HFFc6 (cell line): ENCODE measurements around the gene IGF2BP3. TPM values are rescaled to one million over a fixed set of nuclear protein-coding genes. Genes with fewer than 3 reads are reported as not detected.

ENCODE experiments used
- DNase-seq: peaks from one replicate; pipeline ENCODE4 v3.0.0-alpha.2; 2018
- H3K27ac Mint-ChIP-seq: 2 replicates; pipeline ENCODE4 v1.8.0; 2020; ENCODE audit warnings: mild to moderate bottlenecking, mixed read lengths
- H3K27me3 Mint-ChIP-seq: 2 replicates; pipeline ENCODE4 v1.8.0; 2021; ENCODE audit warnings: mild to moderate bottlenecking, moderate library complexity, mixed read lengths; ENCODE audit not compliant: insufficient read depth
- H3K36me3 Mint-ChIP-seq: 2 replicates; pipeline ENCODE4 v1.8.0; 2021; ENCODE audit warnings: low read depth, mixed read lengths
- H3K4me1 Mint-ChIP-seq: 2 replicates; pipeline ENCODE4 v1.8.0; 2020; ENCODE audit warnings: low read depth, mixed read lengths
- H3K4me3 Mint-ChIP-seq: 2 replicates; pipeline ENCODE4 v1.8.0; 2020; ENCODE audit warnings: mild to moderate bottlenecking, moderate library complexity, mixed read lengths
- H3K9me3 Mint-ChIP-seq: 2 replicates; pipeline ENCODE4 v1.8.0; 2020; ENCODE audit warnings: mild to moderate bottlenecking, mixed read lengths
- CTCF ChIP-seq: fragments of 200-600 bp; sonication (generic); IDR thresholded peaks from 2 replicates; pipeline ENCODE4 v1.5.0; 2021; ENCODE audit warnings: antibody characterized with exemption, mild to moderate bottlenecking
- total RNA-seq, 6 experiments: library from RNA; stranded (reverse); fragmentation: NEBNext Ultra II Directional; extraction: Animal tissue kit (Norgen Biotek cat#: 25700); gene quantifications; 2 replicates in 1 of 6; 3 replicates in 5 of 6; pipeline ENCODE4 v1.2.3, GENCODE V29; 2021

The IGF2BP3 gene
- total RNA-seq, 6 experiments from 2014 or later = 23.8 to 33.1 (median 31.0) TPM

- DNase-seq = no peak
- Mint-ChIP-seq H3K4me3 (peak overlapping the region; percentile 69), H3K27me3 (peaks cover 2% of the 10 kb centered on the region; the same call in 1 of the 2 replicates), H3K9me3 (no peaks in the 10 kb centered on the region), H3K4me1 (peaks cover 82% of the 10 kb centered on the region), H3K36me3 (peaks cover 54% of the 10 kb centered on the region), H3K27ac (peak overlapping the region; percentile 98)
- TF ChIP-seq CTCF = no peak
Observed at GRCh38 chr7:23346316-23346715, 124.0 kb downstream of the IGF2BP3 start.

- TF ChIP-seq CTCF = no peak
- no peaks in the 10 kb centered on the region for H3K27me3 Mint-ChIP-seq
- peak overlapping the region; percentile 69; the same call in 1 of the 2 replicates for H3K4me3 Mint-ChIP-seq
- H3K27ac Mint-ChIP-seq = peak overlapping the region; percentile 98
- H3K36me3 Mint-ChIP-seq = peaks cover 46% of the 10 kb centered on the region
- H3K4me1 Mint-ChIP-seq = peaks cover 75% of the 10 kb centered on the region
- H3K9me3 Mint-ChIP-seq = no peaks in the 10 kb centered on the region
- DNase-seq = no peak
Observed at GRCh38 chr7:23345601-23346000, 124.7 kb downstream of the IGF2BP3 start.

DNA sequence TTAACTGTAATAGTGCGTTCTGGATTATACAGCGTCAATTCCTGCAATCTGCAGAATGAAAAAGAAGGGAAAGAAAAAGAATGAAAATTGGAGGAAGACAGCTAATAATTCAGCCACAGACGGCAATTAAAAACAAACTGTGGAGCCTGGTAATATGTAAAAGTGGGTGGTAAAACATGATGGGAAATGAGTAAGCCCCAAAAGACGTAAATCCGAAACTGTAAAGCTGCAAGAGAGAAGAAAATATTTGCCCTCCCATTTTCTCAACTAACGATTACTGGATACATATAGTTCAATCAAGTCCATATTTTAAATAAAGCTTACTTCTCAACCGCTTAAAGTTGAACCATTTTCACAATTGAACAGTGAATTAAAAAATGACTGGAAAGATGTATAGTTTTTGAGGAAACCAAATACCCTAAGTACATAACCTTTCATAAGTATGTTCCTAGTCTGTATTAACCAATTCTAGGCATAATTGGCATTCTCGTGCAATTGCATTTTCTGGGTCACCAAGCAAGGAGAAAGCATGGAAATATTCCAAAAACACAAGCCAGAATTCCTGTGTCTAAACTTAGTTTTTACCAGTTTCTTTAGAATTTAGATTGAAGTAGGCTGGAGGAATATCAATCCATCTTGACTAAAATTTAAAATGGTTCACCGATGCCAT, 126.3 kb downstream of the IGF2BP3 start:
- Mint-ChIP-seq H3K4me1 (peaks cover 71% of the 10 kb centered on the region), H3K36me3 (peaks cover 49% of the 10 kb centered on the region), H3K4me3 (no peak overlapping the region), H3K27me3 (no peaks in the 10 kb centered on the region), H3K27ac (no peak overlapping the region; the same call in 1 of the 2 replicates), H3K9me3 (no peaks in the 10 kb centered on the region)
- no peak for DNase-seq
- TF ChIP-seq CTCF = no peak

DNA sequence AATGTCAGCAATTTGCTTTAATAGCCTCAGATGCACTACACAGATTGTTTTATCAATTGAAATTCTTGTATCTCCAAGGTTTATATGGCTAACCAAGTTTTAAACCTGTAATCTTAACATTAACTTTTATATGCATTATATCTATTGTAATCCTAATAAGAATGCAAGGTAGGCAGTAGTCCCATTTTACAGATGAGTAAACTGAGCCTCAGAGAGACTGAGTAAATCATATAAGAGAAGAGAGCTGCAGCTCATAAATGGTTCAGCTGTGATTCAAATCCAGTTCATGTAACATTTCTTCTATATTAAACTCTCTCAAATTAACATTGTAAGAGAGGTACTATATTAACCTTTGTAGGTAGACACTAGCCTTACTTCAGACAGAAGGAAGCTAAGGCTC, 127.2 kb downstream of the IGF2BP3 start:
- no peaks in the 10 kb centered on the region for H3K27me3 Mint-ChIP-seq
- DNase-seq = no peak
- no peak overlapping the region for H3K27ac Mint-ChIP-seq
- H3K36me3 Mint-ChIP-seq = peaks cover 51% of the 10 kb centered on the region
- no peaks in the 10 kb centered on the region for H3K9me3 Mint-ChIP-seq
- no peak overlapping the region for H3K4me3 Mint-ChIP-seq
- no peak for TF ChIP-seq CTCF
- peaks cover 66% of the 10 kb centered on the region for H3K4me1 Mint-ChIP-seq

DNA sequence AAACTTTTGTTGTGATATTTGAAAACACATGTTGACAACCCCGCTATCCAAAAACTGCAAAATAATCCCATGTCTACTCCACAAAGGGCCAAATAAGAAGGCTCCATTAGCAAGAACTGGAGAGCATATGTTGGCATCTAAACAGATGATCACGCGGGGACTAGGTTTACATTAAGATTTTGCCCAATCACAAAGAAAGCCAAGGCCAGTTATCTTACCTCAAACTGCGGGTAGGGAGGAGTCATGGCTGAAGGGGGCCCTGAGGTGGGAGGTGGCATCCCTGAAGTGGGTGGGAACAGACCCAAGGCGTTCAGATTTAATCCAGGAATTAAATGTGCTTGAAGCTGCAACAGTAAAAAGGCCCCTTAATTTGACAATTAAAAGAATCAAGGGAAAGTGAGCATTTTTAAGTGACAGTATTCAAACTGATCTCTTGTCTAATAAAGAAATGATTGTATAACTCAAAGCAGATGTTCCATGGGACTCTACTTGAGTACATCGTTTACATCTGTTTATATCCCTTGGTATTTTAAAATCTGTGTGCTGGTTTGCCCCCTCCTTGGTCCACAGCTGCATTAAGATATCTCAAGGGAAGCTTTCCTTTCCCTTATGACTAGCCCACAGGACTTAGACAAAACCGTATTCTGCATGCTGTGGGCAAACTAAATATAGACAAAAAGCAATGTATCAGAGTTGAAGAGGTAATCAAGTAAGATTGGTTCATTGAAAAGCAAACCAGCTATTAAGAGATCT, 128.3 kb downstream of the IGF2BP3 start:
- peaks cover 6% of the 10 kb centered on the region; the same call in 1 of the 2 replicates for H3K9me3 Mint-ChIP-seq
- H3K27me3 Mint-ChIP-seq = no peaks in the 10 kb centered on the region
- no peak for DNase-seq
- H3K4me1 Mint-ChIP-seq = peaks cover 55% of the 10 kb centered on the region
- peaks cover 58% of the 10 kb centered on the region for H3K36me3 Mint-ChIP-seq
- no peak for TF ChIP-seq CTCF
- no peak overlapping the region for H3K4me3 Mint-ChIP-seq
- no peak overlapping the region for H3K27ac Mint-ChIP-seq
